WERI-Rb-1 (cell line): ENCODE results near the gene RAE1.

Experiments used
- DNase-seq: peaks from one replicate; pipeline ENCODE4 v3.0.0-alpha.2; 2020
- H3K27ac ChIP-seq: fragments of 250-450 bp; sonication (Bioruptor Pico); 2 replicates; pipeline ENCODE4 v1.5.1; 2020; ENCODE audit warnings: mild to moderate bottlenecking, moderate library complexity
- H3K27me3 ChIP-seq: fragments of 250-450 bp; sonication (Bioruptor Pico); 2 replicates; pipeline ENCODE4 v1.5.1; 2021; ENCODE audit warnings: mild to moderate bottlenecking, low read depth, moderate library complexity; ENCODE audit not compliant: insufficient read depth, severe bottlenecking
- H3K36me3 ChIP-seq: fragments of 250-450 bp; sonication (Bioruptor Pico); 2 replicates; pipeline ENCODE4 v1.5.1; 2020; ENCODE audit warnings: mild to moderate bottlenecking, moderate library complexity
- H3K4me3 ChIP-seq: 2 replicates; pipeline ENCODE4 v1.5.1; 2011; ENCODE audit warnings: low read depth, mild to moderate bottlenecking, control low read depth, low read length
- H3K9me3 ChIP-seq: fragments of 250-450 bp; sonication (Bioruptor Pico); 2 replicates; pipeline ENCODE4 v1.5.1; 2021; ENCODE audit warnings: mild to moderate bottlenecking, moderate library complexity; ENCODE audit not compliant: severe bottlenecking
- TF ChIP-seq, protein P1 (sequence below): IDR thresholded peaks from 2 replicates; pipeline ENCODE4 v1.5.1; 2011; ENCODE audit warnings: low read depth, mild to moderate bottlenecking, control low read depth, inconsistent platforms, low read length

RAE1 gene

DNA sequence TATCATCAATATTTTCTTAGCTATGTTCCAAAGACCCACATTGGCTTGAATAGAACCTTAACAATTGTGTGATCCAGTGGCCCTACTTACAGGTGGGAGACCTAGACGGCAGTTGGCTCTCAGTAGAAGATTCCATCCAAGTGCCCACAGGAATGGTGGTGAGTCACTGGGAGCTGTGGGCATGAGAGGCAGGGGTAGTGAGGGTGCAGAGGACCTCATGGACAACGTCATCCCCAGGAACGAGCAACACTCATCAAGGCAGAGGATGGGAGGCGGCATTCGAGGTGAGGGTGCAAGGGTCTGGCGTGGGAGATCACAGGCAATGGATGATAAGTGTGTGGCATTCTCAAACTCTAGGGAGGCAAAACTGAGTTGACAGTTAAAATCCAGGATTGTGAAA, 38.9 kb upstream of the RAE1 start:
- DNase-seq, result no peak
- Histone ChIP-seq H3K4me3 (no peak overlapping the region), H3K9me3 (no peaks in the 10 kb centered on the region), H3K27me3 (peaks cover 54% of the 10 kb centered on the region), H3K27ac (no peak overlapping the region), H3K36me3 (no peaks in the 10 kb centered on the region)
- TF ChIP-seq, protein P1, sequence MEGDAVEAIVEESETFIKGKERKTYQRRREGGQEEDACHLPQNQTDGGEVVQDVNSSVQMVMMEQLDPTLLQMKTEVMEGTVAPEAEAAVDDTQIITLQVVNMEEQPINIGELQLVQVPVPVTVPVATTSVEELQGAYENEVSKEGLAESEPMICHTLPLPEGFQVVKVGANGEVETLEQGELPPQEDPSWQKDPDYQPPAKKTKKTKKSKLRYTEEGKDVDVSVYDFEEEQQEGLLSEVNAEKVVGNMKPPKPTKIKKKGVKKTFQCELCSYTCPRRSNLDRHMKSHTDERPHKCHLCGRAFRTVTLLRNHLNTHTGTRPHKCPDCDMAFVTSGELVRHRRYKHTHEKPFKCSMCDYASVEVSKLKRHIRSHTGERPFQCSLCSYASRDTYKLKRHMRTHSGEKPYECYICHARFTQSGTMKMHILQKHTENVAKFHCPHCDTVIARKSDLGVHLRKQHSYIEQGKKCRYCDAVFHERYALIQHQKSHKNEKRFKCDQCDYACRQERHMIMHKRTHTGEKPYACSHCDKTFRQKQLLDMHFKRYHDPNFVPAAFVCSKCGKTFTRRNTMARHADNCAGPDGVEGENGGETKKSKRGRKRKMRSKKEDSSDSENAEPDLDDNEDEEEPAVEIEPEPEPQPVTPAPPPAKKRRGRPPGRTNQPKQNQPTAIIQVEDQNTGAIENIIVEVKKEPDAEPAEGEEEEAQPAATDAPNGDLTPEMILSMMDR, result no peak

DNA sequence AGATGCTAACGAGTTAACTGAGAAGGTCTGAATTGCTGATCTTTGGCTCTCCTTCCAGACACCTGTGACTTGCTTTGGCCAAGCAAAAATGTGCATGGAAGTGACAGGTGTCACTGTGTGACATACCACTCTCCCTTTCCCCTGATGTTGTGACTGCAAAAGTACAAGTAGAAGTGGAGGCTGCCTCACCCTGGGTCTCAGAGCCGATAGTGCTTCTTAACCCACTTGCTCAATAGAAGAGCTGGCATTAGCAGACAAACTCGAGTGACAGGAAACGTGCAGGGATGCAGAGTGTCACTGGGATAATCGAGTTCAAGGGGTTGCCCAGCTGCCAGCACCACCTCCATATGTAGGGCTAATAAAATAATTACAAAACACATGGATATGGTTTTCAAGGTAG, 37.8 kb upstream of the RAE1 start:
- no peaks in the 10 kb centered on the region for H3K36me3 ChIP-seq
- TF ChIP-seq, protein P1, result no peak
- H3K4me3 ChIP-seq, result no peak overlapping the region
- no peak for DNase-seq
- H3K9me3 ChIP-seq, result no peaks in the 10 kb centered on the region
- H3K27me3 ChIP-seq, result peaks cover 49% of the 10 kb centered on the region
- no peak overlapping the region for H3K27ac ChIP-seq

DNA sequence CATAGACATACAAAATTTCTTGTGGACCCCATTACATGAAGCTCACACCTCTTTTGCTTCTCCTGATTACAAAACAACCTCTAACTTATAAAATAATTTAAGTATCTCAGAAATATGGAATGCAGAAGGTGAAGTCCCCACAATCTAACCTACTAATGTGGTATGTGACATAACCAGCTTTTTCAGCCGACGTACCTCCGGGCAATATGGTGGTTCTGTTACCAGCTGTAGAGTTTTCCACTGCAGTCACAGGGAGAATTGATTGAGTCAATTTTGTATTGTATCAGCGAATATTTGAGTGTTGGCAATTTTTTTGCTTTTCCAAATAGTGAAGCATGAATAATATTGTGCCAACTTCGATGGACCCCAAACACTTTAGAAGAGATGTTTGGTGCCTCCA, 37.1 kb upstream of the RAE1 start:
- H3K36me3 ChIP-seq, result no peaks in the 10 kb centered on the region
- no peaks in the 10 kb centered on the region for H3K9me3 ChIP-seq
- TF ChIP-seq, protein P1, result no peak
- peaks cover 44% of the 10 kb centered on the region for H3K27me3 ChIP-seq
- H3K4me3 ChIP-seq, result no peak overlapping the region
- no peak overlapping the region for H3K27ac ChIP-seq
- DNase-seq, result no peak

DNA sequence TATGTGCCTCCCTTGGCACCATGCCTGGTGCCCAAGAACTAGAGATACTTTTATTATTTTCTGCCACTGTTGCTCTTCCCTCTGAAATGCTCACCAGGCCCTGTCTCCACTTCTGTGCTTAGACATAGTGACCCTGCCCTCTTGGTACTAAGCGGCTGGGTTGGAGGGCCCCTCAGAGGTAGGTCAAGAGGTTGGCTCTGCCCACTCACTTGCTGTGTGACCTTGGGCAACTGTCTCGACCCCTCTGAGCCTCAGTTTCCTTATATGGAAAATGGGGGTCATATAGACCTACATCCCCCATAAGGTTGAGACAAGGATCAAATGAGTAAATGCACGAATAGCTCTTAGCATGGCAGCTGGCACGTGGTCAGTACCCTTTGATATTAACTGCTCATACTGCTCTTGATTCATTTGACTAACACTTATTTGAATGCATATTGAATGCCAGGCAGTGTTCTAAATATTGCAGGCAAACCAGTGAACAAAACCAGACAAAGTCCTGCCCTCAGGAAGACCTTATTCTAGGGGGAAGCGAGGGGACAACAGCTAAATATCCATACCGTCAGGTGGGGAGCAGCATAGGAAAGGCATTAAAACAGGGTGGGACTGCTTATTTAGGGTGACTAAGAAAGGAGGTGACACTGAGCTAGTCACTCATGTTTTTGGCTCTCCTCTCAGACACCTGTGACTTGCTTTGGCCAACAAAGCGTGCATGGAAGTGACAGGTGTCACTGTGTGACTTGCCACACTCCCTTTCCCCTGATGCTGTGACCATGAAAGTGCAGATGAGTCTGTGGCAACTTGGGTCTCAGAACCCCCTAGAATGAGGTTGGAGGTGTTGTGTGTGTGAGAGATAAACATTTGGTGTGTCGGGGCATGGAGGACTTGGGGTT, 35.7 kb upstream of the RAE1 start:
- TF ChIP-seq, protein P1, result no peak
- Histone ChIP-seq H3K4me3 (no peak overlapping the region), H3K27me3 (peaks cover 30% of the 10 kb centered on the region), H3K27ac (no peak overlapping the region), H3K36me3 (no peaks in the 10 kb centered on the region), H3K9me3 (no peaks in the 10 kb centered on the region)
- DNase-seq, result no peak

DNA sequence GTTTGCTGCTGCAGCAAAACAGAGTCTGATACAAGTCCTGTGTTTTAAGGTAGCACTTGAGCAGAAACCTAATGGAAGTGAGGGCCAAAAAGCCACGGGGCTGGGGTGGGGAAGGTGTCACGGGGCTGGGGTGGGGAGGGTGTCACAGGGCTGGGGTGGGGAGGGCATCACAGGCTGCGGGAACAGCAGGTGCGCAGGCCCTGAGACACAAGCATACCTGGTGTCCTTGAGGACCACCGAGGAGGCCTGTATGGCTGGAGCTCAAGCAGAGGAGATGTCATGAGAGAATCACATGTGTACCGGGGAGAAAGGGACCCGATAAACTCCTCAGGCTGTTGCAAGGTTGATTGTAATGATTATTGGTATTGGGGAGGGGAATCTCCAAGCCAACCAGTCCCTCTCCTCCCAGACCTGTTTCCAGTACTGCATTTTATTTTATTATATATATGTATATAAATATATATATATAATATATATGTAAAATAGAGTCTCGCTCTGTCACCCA, 35.0 kb upstream of the RAE1 start:
- TF ChIP-seq, protein P1, result no peak
- H3K9me3 ChIP-seq, result no peaks in the 10 kb centered on the region

DNA sequence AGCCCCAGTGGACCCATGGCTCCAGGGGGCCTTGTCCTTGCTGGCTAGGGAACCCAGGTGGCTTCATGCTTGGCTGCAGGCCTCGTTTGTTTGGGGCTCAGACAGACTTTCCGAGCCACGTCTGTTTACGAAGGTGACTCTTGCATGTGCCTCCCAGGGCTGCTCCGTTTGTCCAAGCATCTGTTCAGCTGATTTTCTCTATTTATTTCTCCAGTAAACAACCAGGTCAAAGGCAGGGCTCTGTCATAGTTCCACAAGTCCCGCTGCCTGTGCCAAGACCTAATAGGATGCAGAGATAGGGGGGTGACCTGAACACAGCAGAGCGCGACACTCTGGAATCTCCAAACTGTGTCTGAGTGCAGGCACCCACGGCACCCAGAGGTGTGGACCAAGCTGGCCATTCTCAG, 34.3 kb upstream of the RAE1 start:
- H3K27me3 ChIP-seq, result peaks cover 23% of the 10 kb centered on the region
- H3K9me3 ChIP-seq, result no peaks in the 10 kb centered on the region
- no peaks in the 10 kb centered on the region for H3K36me3 ChIP-seq
- TF ChIP-seq, protein P1, result no peak
- DNase-seq, result no peak
- no peak overlapping the region for H3K27ac ChIP-seq
- H3K4me3 ChIP-seq, result no peak overlapping the region

More for the DNA sequence above, 35.0 kb upstream of the RAE1 start:
- Histone ChIP-seq H3K36me3 (no peaks in the 10 kb centered on the region), H3K27me3 (peaks cover 23% of the 10 kb centered on the region), H3K4me3 (no peak overlapping the region), H3K27ac (no peak overlapping the region)
- DNase-seq, result no peak
